KMS-11 (cell line): ENCODE data around the gene PITX1.
"Not testable (repeated sequence)": the region's sequence is repeated elsewhere in the genome, so short reads cannot be mapped to it uniquely, and the experiment has no call there.

ENCODE experiments used
- H2AFZ ChIP-seq: fragments of 200-600 bp; sonication (generic); 2 replicates; pipeline ENCODE4 v1.6.1; 2016; ENCODE audit warnings: antibody characterized with exemption, mixed run types, low read depth
- H3K27ac ChIP-seq: fragments of 200-600 bp; sonication (generic); 2 replicates; pipeline ENCODE4 v1.6.1; 2016; ENCODE audit warnings: mild to moderate bottlenecking, mixed run types
- H3K27me3 ChIP-seq: fragments of 200-600 bp; sonication (generic); 2 replicates; pipeline ENCODE4 v1.6.1; 2017; ENCODE audit warnings: mild to moderate bottlenecking, low read depth, mixed run types, moderate library complexity; ENCODE audit not compliant: insufficient read depth
- H3K36me3 ChIP-seq: fragments of 200-600 bp; sonication (generic); 2 replicates; pipeline ENCODE4 v1.6.1; 2017; ENCODE audit warnings: mild to moderate bottlenecking, mixed run types; ENCODE audit not compliant: insufficient read depth
- H3K4me1 ChIP-seq: fragments of 200-600 bp; sonication (generic); 2 replicates; pipeline ENCODE4 v1.6.1; 2016; ENCODE audit warnings: mild to moderate bottlenecking, low read depth, mixed run types; ENCODE audit not compliant: poor library complexity, severe bottlenecking
- H3K4me2 ChIP-seq: fragments of 200-600 bp; sonication (generic); 2 replicates; pipeline ENCODE4 v1.7.0; 2016; ENCODE audit warnings: mild to moderate bottlenecking, mixed run types
- H3K4me3 ChIP-seq: fragments of 200-600 bp; sonication (generic); IDR thresholded peaks from 2 replicates; pipeline ENCODE4 v1.6.1; 2017; ENCODE audit warnings: low read depth, low read length, mixed read lengths; ENCODE audit not compliant: insufficient read depth
- H3K79me2 ChIP-seq: fragments of 200-600 bp; sonication (generic); 2 replicates; pipeline ENCODE4 v1.6.1; 2016; ENCODE audit warnings: low read depth, mixed run types; ENCODE audit not compliant: insufficient read depth
- H3K9ac ChIP-seq: fragments of 200-600 bp; sonication (generic); 2 replicates; pipeline ENCODE4 v1.6.1; 2016; ENCODE audit warnings: mild to moderate bottlenecking, mixed run types
- H4K20me1 ChIP-seq: fragments of 200-600 bp; sonication (generic); 2 replicates; pipeline ENCODE4 v1.6.1; 2016; ENCODE audit warnings: mild to moderate bottlenecking, mixed run types; ENCODE audit not compliant: insufficient read depth
- TF ChIP-seq, protein P1 (sequence below): fragments of 200-600 bp; sonication (generic); conservative IDR thresholded peaks from 2 replicates; pipeline ENCODE4 v1.6.1; 2017; ENCODE audit warnings: low read depth, mild to moderate bottlenecking, antibody characterized with exemption, low read length, moderate library complexity, mixed read lengths

The PITX1 gene

DNA sequence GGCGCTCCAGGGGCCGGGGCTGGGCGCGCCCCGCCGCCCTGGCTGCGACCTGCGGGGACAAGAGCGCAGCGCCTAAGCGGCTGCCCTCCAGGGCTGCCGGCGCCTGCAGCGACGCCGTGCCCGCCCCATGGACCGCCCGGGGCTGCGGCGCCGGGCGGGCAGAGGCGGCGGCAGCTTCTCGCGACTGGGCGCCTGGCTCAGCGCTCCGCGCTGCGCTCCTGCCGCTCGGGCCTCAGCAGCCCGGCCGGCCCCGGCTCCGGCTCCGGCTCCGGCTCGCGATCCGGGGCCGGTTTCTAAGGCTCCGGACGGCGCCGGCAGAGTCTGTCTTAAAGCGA, at the start of gene PITX1:
Gene PITX1 (minus strand): TSS at position 328 of the 335 bp plus-strand sequence. CDS start 347 bp downstream, outside the sequence.
- Histone ChIP-seq H3K4me1 (peaks cover 14% of the 10 kb centered on the region), H2AFZ (peak within 1 kb of the TSS; percentile 84), H4K20me1 (no peaks in the 10 kb centered on the region), H3K27me3 (no peaks in the 10 kb centered on the region), H3K36me3 (no peaks in the 10 kb centered on the region), H3K4me3 (no peak within 1 kb of the TSS), H3K9ac (peak within 1 kb of the TSS; percentile 98), H3K27ac (peak within 1 kb of the TSS; percentile 81), H3K79me2 (peaks cover 40% of the 10 kb centered on the region), H3K4me2 (peak within 1 kb of the TSS; percentile 83)
- TF ChIP-seq, protein P1, sequence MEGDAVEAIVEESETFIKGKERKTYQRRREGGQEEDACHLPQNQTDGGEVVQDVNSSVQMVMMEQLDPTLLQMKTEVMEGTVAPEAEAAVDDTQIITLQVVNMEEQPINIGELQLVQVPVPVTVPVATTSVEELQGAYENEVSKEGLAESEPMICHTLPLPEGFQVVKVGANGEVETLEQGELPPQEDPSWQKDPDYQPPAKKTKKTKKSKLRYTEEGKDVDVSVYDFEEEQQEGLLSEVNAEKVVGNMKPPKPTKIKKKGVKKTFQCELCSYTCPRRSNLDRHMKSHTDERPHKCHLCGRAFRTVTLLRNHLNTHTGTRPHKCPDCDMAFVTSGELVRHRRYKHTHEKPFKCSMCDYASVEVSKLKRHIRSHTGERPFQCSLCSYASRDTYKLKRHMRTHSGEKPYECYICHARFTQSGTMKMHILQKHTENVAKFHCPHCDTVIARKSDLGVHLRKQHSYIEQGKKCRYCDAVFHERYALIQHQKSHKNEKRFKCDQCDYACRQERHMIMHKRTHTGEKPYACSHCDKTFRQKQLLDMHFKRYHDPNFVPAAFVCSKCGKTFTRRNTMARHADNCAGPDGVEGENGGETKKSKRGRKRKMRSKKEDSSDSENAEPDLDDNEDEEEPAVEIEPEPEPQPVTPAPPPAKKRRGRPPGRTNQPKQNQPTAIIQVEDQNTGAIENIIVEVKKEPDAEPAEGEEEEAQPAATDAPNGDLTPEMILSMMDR: no peak

DNA sequence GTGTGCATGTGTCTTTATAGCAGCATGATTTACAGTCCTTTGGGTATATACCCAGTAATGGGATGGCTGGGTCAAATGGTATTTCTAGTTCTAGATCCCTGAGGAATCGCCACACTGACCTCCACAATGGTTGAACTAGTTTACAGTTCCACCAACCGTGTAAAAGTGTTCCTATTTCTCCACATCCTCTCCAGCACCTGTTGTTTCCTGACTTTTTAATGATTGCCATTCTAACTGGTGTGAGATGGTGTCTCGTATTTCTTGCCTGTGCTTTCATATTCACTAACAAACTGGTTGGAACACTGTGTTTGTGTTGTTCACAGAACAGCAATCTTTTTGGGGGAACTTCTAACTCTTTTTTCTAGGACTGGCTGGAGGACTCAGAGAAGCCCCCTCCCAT, 49.3 kb upstream of the PITX1 start:
- not testable (repeated sequence) for H3K27me3 ChIP-seq, H3K4me2 ChIP-seq, H3K4me3 ChIP-seq

DNA sequence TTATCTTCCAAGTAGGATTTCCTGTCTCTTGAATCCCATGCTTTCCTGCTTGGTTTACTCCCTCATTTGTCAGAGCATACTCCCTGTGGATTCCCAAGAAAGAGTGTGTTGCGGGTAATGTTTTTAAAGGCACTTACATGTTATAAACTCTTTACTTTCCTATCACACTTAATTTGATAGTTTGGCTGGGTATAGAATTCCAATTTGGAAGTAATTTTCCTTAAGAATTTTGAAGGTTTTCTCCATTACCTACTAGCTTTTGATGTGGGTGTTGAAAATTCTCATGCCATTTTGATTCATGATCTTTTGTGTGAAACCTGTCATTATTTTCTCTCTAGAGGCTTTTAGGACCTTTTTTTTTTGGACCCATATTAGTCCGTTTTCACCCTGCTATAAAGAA, 47.2 kb upstream of the PITX1 start:
- H3K36me3 ChIP-seq: no peaks in the 10 kb centered on the region
- no peaks in the 10 kb centered on the region for H3K4me1 ChIP-seq
- no peaks in the 10 kb centered on the region for H4K20me1 ChIP-seq
- H3K4me3 ChIP-seq: no peak overlapping the region
- H3K27me3 ChIP-seq: no peaks in the 10 kb centered on the region
- H3K27ac ChIP-seq: no peak overlapping the region
- H3K79me2 ChIP-seq: no peaks in the 10 kb centered on the region
- no peak overlapping the region for H3K9ac ChIP-seq
- H3K4me2 ChIP-seq: no peak overlapping the region
- TF ChIP-seq, protein P1: no peak
- H2AFZ ChIP-seq: no peak overlapping the region

More for the DNA sequence above, 49.3 kb upstream of the PITX1 start:
- H3K4me1 ChIP-seq, H2AFZ ChIP-seq, H3K36me3 ChIP-seq, H3K79me2 ChIP-seq, H3K27ac ChIP-seq, H3K9ac ChIP-seq, H4K20me1 ChIP-seq: not testable (repeated sequence)

DNA sequence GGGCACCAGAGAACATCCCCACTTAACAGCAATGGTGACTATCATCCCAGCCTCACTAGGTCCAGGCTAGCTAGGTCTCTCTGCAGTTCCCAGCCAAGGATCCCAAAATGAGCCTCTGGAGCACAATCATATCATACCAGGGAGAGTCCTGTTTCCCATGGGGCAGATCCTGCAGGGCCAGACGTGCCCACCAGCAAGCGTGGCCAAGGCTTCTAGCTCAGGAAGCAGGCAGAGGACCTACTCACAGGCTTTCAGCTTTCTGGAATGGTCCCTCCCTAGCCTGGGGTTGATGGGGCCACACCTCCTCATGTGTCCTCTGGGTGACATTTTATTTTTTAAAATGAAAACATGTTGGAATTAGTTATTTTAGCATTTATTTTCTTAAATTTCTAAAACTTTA, 45.7 kb upstream of the PITX1 start:
- H3K4me3 ChIP-seq: no peak overlapping the region
- no peak overlapping the region for H3K4me2 ChIP-seq
- H3K9ac ChIP-seq: no peak overlapping the region
- no peaks in the 10 kb centered on the region for H3K27me3 ChIP-seq
- no peak overlapping the region for H3K27ac ChIP-seq
- no peaks in the 10 kb centered on the region for H3K36me3 ChIP-seq
- H3K79me2 ChIP-seq: no peaks in the 10 kb centered on the region
- TF ChIP-seq, protein P1: no peak
- no peak overlapping the region for H2AFZ ChIP-seq
- no peaks in the 10 kb centered on the region for H3K4me1 ChIP-seq
- H4K20me1 ChIP-seq: no peaks in the 10 kb centered on the region

DNA sequence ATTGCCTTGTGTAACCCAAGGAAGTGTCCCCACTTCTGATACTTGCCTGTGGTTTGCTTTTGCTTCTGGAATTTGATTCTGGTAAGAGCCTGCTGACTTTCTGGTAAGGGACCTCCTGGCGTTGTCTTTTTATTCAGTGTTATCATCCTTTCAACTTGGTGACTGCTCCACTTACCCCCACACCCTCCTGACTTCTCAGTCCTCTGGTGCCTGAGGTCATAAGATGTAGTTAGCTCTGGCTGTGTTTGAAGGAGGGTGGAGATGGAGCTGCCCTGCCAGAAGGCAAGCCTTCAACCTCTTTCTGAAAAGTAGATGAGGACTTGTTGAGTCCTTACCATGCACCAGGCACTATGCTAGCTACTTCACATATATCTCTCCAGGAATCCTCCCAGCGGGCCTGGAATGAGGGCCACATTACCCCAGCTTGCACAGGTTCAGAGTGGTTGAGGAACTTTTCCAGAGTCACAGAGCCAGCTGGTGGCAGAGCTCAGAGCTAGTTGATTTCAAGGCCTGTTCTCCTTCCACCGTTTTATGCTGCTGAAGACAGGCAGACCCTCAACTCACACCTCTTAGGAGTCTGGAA, 45.2 kb upstream of the PITX1 start:
- TF ChIP-seq, protein P1: no peak
- Histone ChIP-seq H3K4me2 (no peak overlapping the region), H3K27ac (no peak overlapping the region)

More for the DNA sequence above, 45.2 kb upstream of the PITX1 start:
- no peaks in the 10 kb centered on the region for H3K27me3 ChIP-seq
- no peaks in the 10 kb centered on the region for H3K4me1 ChIP-seq
- no peaks in the 10 kb centered on the region for H3K36me3 ChIP-seq
- H4K20me1 ChIP-seq: no peaks in the 10 kb centered on the region
- H3K4me3 ChIP-seq: no peak overlapping the region
- no peaks in the 10 kb centered on the region for H3K79me2 ChIP-seq
- no peak overlapping the region for H2AFZ ChIP-seq
- no peak overlapping the region for H3K9ac ChIP-seq
